GM18873 (cell line): Measurements from ENCODE around the gene CCHCR1.

Source experiments
- ATAC-seq: cut with Tn5 transposase; IDR thresholded peaks from one replicate; pipeline ENCODE4 v1.9.1; 2021; ENCODE audit warnings: mild to moderate bottlenecking, moderate library complexity, moderate number of reproducible peaks; ENCODE audit not compliant: unreplicated experiment, low FRiP score

The CCHCR1 gene

GRCh38 chr6:31113861-31114540 is 43.6 kb downstream of the CCHCR1 start:
- ATAC-seq, result no peak

- ATAC-seq, result no peak
Observed at GRCh38 chr6:31112478-31112877, 45.1 kb downstream of the CCHCR1 start, which contains the start of gene C6orf15. Gene C6orf15 (minus strand): TSS chr6:31112575. CDS start chr6:31112555, 20 bp downstream.

GRCh38 chr6:31111712-31112111 is 45.9 kb downstream of the CCHCR1 start:
- ATAC-seq, result no peak

GRCh38 chr6:31110825-31111582 is 46.6 kb downstream of the CCHCR1 start:
- no peak for ATAC-seq

GRCh38 chr6:31107052-31107451 is 50.5 kb downstream of the CCHCR1 start:
- ATAC-seq, result no peak

GRCh38 chr6:31103136-31103535 is 54.5 kb downstream of the CCHCR1 start:
- ATAC-seq, result no peak

- no peak for ATAC-seq
Observed at GRCh38 chr6:31098449-31098938, 59.1 kb downstream of the CCHCR1 start.

GRCh38 chr6:31096656-31097055 is 60.9 kb downstream of the CCHCR1 start:
- ATAC-seq, result no peak

GRCh38 chr6:31096215-31096614 is 61.4 kb downstream of the CCHCR1 start:
- no peak for ATAC-seq

GRCh38 chr6:31094389-31094881 is 63.2 kb downstream of the CCHCR1 start:
- no peak for ATAC-seq

- ATAC-seq, result no peak
Observed at GRCh38 chr6:31092769-31093505, 64.7 kb downstream of the CCHCR1 start.
